ENCODE measurements around the gene MFAP4.
A peak's percentile ranks its signal among the peaks of the same experiment; 100 is the strongest.

Gene MFAP4

DNA sequence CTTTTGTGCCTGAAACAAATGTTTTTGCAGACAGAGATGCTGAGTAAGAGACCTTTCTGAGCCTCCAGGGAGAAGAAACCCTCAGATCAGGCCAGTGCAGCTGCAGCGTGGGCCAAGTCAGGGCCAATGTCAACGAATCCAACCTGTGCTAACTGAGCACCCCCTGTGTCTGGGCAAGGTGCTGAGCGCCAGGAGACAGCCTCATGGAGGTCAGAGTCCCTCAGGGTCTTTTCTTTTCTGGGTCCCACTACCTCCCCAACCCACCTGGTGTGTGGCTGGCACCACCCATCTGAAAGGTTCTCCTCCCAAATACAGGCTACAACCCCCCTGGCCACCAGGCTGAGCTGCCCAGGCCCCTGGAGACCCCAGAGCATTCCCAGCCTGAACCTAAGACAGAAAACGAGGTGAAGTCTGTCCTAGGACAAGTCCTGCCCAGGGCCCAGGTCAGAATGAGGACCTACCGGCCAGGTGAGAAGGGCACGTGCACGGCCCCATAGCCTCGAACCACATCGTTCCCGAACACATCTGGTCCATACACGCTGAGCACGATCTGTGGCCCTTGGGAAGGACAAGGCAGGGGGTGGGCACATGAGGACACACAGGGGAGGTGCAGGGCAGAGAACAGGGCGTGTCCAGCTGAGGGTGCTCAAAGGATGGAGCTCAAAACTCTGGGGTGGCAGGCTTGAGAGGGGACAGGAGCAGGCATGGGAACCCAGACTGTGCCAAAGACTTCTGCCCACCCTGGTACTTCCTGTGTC is 39.5 kb downstream of the MFAP4 start:
- no peak for DNase-seq

DNA sequence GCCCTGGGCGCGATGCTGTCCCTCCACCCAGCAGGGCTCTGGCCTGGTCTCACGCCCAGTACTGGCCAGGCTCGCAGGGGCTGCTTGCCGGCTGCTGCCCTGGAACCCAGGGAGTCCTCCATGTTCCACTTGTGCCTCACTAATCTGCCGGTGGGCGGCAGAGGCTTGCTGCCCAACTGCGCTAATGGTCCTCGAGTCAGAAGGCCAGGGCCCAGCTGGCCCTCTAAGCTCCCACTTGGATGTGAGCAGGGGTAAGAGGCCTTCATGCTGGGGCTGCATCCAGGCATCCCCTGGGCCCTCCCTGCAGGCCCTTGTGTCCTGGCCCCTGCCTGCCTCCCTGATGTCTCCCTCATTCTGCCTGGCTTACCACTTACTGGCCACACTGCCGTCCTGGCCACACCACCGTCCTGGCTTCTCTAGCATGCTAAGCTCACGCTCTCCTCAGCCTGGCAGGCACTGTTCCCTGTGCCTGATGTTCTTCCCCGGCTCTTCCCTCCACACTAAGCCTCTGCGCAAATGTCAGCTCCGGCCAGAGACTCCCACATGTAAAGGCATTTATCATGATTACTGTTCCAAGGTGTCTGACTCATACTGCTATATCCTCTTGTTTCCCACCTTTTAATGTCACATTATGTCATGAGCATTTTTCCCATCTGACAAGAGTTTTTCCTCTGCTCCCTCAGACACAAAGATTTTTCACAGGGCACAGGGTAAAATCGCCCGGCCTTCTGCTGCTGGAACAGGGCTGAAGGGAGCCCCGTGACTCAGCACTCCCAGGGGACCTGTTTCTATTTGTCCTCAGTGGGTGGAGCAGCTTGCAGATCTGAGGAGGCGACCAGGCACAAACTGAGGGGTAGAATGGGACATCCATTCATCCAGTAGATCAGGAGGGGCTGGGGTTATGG is 40.4 kb downstream of the MFAP4 start:
- DNase-seq, result no peak

DNA sequence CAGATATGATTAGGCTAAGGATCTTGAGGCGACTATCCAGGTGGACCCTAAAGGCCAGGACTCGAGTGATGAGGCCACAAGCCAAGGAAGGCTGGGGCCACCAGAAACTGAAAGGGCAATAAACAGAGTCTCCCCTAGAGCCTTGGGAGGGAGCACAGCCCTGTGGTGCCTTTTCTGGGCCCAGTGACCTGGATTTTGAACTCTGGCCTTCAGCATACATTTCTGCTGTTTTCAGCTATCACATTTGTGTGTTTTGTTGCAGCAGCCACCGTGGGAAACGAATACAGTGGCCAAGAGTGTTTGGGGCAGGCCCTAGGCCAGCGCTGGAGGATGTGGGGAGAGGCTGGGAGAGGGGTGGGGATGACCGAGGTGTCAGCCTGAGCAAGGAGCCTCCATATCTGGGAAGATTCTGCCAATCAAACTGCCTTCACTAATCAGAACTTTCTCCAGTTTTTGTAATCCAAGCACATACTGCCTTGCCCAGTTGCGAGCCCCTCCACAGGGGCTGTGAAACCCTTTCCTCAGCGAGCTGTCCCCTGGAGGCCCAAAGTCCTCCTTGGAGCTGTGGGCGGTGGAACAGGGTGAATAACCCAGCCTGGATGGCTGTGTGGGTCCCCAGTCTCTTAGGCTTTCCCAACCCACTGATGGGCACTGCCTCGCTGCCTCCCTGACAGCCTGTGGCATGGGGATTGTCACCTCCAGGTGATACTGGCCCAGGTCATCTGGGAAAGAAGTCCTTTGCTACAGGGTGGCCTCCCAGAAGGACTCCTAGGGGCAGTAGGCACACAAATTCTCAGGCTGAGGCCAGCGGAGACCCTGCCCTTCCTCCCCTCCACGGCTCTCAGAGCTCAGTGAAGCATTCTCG is 41.3 kb downstream of the MFAP4 start:
- DNase-seq, result no peak

DNA sequence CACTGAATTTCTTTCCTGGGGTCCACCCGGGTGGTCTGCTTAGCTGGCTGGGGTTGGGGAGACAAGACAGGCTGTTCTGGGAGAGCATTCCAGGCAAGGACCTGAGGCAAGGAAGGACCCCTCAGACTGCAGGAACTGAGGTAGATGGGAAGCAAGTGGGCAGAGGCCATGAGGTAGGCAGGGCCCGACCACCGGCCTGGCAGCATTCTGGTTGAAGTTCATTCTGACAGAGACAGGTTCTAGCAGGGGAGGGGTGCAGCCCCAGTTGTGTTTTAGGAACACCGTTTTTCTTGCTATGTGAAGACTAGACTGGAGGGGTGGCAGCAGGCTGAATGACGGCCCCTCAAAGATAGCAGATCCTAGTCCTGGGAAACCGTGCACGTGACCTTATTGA is 41.9 kb downstream of the MFAP4 start:
- no peak for DNase-seq

DNA sequence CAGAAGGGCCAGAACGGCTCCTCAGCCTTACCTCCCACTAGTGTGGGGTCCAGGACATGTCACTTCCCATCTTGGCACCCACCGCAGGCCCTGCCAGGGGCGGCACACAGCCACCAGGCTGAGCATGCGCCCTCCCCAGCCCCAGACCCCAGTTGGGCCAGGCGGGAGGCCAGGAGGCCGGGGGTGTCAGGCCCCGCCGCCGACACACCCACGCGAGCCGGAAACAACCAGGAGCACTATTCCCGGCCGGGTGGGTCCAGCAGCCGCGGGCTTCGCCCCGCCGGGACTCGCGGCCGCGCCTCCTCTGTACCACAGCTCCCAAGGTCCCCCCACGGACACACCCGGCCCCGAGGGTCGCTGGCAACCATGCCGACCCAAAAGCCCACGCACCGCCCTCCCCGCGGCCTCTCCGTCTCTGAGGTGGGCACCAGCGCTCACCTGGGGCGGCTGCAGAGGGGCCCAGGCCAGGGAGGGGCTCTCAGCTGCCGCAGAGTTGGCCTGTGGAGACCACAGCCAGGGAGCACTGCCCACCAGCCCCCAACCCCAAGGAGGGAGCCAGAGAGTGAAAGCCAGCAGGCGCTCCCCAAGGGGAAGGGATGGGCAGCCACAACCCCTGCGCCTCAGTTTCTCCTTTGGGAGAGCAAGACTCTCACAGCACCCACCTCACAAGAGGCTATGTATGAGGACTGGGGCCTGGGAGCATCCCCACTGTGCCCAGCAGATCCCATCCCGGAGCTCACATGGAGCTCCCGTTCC is 42.5 kb downstream of the MFAP4 start:
- no peak for DNase-seq

DNA sequence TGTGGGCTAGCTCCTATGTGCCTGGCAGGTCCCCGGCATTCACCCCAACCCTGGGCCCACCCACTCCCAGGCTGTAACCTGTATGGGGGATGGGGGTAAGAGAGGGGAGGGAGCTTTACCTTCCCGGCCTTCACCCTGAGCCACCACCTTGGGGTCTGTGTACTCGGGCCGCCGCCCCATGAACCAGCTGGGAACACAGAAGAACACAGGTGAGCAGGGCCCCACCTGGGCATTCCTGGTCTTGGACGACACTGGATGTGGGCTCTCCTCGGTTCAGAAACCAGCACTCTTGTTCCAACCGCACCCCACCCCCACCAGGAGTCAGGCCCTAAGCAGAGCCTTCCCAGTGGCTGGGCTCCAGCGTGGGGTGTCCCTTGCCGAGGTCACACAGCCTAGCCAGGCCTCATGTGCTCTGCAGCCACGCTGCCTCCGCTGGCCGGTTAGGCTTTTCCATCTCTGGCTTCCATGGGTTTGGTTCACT is 43.3 kb downstream of the MFAP4 start:
- no peak for DNase-seq

DNA sequence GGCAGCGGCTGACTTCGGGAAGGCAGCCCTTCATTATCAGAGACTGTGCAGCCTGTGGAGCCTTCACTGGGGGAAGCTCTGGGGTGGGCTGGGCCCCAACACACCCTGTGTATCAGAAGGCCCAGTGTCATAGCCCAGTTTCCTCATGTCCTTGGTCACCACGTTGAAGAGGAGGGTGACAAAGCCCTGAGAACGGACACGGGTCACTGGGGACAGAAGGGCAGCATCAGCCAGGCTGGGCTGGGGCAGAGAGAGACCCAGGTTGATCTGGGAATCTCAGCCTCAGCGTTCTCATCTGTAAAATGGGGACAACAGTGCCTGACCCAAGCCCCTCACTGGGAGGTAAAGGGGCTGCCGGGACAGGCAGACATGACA is 43.7 kb downstream of the MFAP4 start:
- DNase-seq, result no peak

DNA sequence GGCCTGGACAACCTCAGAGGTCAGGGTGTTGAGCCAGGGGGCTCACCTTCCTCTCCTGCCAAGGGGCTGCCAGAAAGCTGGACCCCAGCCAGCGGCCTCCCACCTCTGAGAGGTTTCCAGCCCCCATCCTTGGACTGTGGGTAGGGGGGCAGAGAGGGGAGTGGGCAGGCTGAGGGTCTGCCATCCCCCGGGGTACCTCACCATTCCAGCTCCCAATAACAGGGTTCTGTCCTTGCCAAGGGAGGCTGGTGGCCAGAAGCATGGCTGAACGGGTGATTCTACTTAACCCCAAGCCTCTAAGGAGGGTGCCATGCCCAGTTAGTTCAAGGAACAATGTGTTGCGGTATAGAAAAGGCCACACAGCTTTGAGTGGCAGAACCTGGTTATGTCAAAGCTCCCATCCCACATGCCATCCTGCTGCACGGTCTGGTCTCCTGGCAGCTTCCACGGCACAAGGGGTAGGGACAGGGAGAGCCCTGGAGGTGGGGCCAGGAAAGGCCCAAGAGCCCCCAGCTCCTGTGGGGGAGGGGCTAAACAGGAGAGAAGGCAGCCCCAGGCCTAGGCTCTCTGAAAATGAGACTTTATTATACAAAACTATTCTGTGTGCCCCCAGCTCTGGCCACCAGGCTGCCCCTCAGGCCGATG is 44.3 kb downstream of the MFAP4 start:
- DNase-seq, result no peak

DNA sequence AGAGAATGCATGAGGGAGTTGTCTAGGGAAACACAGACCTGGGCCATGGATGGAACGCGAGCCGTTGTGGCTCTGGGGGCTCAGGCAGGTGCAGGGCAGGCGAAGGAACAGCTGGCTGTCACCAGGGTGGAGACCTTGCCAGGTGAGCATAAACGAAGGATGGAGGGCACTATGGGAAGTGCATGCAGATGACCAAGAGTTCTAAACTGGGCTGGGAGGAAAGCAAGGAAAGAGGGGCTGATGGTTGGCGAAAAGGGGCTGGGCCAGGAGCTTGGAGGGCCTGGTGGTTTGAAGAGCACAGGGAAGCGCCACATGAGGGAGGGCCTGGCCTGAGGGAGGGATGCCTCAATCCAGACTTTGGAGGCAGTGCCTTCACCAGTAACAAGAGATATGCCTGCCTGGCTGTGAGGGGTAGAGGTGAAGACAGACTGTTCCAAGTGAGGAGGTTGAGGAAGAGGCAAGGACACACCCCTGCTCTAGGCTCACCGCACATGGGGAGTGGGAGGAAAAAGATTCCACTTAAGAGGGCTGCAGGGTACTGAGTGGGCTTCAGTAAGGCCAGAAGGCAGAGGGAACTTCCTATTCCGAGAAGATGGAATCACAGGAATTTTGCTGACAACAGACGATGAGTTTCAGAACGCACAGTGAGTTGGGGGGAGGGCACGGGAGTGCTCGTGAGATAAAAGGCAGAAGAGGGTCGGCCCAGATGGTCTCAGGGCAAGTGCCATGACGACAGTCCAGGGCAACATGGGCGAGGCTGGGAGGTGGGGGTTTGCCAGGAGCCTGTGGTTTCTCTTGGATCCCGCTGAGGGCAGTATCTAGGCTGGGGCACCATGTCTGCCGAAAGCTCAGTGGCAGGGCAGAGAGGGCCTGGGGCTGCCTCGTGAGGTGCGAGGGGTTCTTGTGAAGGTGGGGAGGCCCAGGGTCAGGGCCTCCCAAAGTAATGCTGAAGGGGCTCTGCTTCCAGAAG is 45.1 kb downstream of the MFAP4 start:
- no peak for DNase-seq

DNA sequence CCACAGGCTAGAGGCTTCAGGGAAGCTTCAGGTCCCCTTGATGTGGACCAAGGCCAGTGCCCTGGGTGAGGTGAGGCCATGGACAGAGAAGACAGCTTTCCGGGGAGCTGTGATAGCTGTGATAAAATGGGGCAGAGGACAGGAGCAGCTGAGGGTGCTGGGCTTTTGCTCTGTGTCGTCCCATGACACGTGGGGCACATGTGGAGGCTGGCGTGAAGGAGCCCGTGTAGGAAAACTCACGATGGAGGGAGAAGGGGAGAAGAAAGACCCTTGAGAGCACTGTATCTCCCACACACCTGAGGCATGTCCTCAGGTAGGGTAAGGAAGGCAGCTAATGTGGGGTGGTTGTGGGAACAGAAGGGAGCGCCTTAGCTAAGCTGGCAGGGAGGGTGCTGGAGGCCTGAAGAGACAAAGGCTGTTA is 45.8 kb downstream of the MFAP4 start:
- no peak for DNase-seq

DNA sequence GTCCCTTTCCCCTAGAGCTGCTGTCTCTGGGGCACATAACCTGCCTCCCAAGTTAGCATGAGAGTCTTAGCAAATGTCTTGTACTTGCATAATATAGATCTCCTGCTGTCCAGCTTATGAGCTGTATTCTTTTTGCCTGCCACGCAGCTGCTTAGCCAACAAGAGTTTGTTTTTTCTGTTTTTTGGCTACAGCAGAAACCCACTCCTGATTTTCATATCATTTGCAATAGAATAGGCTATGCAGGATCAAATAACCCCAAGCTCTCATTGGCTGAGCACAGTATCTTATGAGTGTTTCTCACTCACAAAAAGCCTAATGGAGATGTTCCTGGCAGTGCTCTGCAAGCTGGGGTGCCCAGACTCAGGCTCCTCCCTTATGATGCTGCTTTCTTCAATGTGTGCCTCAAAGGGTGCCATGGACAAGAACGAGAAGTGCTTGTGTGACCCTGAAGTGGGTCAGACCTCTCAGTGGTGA is 47.6 kb downstream of the MFAP4 start:
- DNase-seq, result no peak

DNA sequence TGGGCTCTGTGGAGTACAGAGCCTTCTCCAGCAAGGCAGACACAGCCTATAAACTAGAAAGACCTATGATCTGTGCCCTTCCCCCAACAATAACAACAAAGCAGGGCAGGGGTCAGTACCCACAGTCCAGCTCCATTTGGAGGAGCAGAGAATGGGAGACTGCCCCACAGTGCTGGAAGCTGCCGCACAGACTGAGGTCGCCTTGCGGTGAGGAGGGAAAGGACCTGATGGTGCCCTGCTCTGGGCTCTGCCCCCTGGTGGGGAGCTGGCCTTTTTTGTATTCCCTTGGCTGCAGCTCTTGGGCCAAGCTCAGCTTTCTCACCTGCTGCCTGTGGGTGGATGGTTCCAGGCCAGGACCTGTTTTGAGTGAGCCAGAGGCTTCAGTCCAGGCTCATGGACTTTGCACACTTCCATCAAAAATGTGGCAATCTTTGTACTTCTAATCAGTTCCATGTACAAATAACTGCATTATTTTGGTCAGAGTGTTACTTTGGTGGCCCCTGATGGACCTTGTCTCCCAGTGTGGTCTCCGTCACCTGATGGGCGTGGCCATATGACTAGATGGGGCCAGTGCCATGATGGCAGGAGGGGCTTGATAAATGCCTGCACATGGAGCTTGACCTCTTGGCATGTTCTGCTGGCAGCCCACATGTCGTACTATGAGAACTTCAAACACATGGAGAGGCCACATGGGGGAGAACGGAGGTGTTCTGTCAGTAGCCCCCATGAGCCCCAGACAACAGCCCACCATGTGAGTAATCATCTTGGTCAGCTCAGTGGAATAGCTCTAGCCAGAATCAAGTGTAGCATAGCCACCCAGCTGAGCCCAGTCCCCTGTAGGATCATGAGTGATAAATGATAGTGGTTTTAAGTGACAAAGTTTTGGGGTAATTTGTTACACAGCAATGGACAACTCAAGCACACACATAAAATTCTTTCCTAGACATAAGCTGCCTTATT is 48.7 kb downstream of the MFAP4 start:
- peak; percentile 77 for DNase-seq

DNA sequence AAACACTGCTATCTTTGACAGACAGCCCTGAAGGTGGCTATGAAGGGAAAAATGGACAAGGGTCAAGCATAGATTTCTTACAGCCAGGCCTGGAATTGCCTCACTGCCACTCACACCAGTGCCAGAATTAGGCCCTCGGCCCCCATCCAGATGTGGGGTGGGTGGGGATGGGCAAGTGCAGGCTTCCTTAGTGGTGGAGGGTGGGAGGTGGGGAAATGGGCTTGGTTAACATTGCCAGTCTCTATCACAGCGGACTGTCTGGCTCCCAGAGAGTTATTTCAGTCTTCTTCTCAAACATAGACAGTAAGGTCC is 49.3 kb downstream of the MFAP4 start:
- DNase-seq, result no peak

DNA sequence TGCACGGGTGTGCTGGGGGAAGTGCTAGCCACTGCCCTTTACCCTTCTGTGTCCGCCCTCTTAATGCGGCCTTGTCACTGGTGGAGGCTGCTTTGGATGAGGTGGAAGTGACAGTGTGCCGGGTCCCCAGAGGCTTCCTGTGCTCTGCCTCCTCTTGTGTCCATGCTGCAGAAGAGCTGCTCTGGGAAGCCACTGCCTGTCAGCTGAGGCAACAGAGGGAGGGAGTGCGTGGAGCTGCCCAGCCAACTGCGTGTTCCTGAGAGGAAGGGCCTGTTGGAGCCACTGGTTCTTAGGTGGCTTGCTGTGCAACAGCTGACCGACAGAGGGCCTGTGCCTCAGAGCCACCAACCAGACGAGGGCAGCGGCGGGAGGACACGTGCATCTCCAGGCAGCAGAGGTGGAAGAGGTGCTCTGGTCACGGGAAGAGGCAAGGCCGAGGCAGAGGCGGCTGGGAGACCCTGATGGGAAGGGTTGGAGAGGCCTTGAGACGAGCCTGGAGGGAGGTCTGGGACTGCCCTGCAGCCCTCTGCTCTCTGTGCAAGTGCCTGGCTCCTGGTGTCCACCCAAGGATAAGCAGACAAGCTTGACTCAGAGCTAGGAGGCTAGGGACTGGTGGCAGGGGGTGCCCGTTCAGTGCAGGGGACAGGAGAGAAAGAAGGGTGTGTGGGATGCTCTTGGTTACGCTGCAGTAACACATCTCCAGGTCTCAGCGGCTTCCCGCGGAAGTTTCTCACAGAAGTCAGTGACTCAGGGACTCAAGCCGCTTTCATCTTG is 49.9 kb downstream of the MFAP4 start:
- DNase-seq, result no peak

DNA sequence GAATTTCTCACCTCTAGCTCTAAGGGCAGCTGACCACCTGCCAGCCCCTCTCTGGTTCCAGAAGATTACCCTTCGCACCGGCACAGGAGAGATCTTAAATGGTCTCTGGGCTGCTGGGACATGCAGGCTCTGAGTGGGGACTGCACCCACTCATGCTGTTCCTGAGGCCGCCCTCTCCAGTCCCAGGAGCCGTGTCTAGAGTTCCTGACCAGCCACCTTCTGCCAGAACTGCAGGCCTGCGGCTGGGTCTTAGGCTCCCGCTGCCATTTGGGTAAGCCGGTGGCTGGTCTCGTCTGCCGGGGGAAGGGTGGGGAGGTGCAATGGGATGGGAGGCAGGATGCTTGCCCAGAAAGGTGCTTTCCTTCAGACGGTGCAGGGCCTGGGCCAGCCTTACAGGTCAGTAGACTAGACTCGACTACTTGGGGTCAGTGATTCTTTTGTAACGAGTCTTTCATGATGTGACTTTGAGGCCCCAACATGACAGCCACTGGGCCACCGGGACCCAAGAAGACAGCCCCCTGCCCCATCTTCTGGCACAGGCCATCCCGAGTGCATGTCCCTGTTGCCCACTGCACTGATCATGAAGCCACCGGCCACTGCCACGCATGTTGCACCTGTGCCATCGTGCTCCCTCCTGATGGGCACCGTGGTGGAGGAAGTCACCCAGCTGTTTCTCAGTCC is 50.9 kb downstream of the MFAP4 start:
- no peak for DNase-seq

DNA sequence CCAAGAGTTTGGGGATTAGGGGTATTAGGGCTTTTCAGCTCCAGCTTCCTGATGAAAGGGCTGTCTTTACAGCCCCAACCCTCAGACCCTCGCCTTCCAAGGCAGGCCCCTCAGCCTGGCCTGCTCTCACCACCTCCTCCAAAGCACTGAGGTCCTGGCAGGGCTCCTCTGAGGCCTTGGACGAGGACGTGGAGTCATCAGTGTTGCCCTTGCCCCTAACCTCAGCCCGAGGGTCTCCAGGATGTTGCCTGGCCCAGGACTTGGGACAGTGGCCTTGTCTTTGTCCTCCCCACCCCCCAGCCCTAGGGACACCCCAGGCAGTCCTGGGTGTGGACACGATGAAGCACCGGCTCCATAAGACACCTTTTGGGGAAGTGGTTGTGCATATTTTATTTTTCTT is 52.7 kb downstream of the MFAP4 start:
- no peak for DNase-seq

DNA sequence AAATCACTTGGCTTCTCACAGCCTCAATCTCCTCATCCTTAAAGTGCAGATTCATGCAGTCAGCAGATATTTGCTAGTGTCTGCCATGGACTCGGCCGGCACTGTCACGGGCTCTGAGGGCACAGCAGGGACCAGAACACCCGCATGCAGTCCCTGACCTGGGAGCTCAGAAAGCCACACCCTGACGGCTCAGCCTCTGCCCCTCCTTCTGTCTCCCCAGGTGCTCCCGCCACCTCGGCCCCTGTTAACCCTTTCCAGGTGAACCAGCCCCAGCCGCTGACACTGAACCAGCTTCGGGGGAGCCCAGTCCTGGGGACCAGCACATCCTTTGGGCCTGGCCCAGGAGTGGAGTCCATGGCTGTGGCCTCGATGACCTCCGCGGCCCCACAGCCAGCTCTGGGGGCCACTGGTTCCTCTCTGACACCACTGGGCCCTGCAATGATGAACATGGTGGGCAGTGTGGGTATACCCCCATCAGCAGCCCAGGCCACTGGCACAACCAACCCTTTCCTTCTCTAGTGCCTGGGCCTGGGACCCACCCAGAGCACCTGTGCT is 53.2 kb downstream of the MFAP4 start:
- no peak for DNase-seq
